ENCODE measurements around the gene CMSS1.

GRCh38 chr3:99865321-99865720 is 47.7 kb downstream of the CMSS1 start:
- no peak for TF ChIP-seq EP300 (IDR thresholded peaks at IDR 0.05)
- no peak for TF ChIP-seq CTCF (IDR thresholded peaks at IDR 0.05)
